HG03095 (cell line): ENCODE measurements around the gene BRD1.
"Not testable (repeated sequence)": the region's sequence is repeated elsewhere in the genome, so short reads cannot be mapped to it uniquely, and the experiment has no call there.

Source experiments
- ATAC-seq: cut with Tn5 transposase; IDR thresholded peaks from one replicate; pipeline ENCODE4 v1.9.1; 2021; ENCODE audit warnings: moderate library complexity; ENCODE audit not compliant: unreplicated experiment

The BRD1 gene

DNA sequence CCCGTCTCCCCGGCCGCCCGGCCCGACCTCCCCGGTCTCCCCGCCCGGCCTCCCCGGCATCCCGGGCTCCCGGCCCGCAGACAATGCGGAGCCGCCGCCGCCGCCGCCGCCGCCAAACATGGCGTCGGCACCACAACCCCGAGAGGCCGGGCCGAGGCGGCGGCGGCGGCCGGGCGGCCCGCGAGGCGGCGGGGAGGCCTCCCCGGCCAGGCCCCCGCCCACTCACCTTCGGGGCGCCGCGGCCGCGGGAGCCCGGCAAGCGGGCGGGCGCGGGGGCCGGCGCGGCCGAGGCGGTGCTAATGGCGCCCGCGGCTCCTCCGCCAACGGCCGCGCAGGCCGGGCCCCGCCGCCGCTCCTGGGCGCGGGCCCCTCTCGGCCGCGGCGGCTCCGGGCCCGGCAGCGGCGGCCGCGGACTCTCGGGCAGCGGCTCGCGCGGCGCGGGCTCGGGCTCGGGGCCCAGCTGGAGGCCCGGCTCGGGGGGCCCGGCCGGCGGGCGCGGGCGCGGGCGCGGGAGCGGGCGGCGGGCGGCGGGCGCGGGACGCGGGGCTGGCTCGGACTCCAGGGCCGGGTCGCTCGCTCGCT, 311 bp downstream of the BRD1 start:
- ATAC-seq: no peak

DNA sequence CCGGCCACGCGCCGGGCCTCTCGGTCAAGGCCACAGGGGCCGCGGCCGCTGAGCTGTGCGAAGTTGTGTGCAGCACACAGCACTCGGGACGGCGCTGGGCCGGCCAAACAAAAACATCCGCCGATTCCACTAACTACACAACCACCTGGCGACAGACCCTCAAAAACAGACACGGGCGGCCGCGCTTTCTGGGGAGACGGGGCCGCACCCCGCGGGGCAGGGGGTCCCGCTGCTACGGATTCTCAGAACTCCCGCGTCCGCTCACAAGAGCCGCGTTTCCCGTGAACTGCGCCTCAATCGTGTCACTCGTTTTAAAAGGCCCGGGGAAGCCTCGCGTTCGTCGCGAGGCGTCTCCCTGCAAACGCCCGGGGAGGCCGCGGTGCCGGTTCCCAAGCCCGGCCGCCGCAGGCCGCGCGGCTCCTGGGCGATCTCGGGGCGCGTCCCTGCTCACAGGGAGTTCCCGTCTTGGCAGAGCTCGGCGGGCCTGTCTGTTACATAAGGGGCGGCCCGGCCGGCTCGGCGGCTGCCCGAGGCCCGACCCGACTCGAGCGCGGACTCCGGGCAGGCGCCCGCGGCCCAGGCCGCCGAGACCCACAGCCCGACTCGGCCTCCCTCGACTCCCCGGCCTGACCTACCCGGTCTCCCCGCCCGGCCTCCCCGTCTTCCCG, 936 bp downstream of the BRD1 start:
- no peak for ATAC-seq

DNA sequence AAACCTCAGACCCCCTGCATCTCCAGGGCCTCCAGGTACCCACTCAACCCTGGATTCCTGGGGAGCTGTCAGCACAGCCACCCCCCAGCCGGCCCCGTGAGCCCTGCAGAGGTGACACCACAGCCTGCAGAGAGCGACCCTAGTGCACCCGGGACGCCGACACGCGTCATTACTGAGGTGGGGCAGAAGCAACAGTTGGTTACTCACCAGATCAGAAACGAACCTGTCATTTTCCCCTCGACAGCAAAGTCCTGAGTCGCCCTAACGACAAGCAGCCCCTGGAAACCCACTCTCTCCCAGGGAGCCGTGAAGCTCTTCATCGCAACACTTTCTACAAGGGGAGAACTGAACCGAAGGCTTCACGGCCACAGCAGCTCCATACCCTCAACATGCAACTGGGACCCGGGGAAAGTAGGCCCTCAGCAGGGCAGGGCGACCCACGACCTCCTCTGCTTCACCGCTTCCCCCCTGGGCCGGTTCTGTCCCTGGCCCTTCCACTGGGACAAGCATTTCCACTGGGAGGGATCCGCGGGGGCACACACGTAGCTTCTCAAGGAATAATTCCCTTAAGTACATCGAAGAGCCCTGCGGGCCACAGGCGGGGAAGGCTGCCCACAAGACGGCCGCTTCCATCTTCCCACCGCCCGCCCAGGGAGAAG, 1.6 kb downstream of the BRD1 start:
- ATAC-seq: no peak

DNA sequence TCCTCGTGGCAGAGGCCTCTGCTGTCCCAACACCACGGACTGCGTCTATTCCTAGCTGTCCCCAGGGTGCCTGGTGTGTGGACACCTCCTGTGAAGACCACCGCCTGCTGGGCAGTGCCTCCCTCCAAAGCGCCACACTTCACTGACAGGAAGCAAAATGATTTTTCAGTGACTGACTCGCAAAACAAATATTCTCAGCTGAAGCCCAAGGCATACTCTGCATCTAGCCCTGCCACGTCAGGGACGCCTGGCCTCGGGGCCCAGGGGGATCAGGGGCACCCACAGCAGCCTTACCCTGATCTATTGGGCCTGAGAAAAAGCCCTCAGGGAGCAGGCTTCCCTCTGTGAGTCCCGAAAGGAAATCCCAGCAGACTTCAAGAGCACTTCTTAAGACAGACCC, 2.2 kb downstream of the BRD1 start:
- ATAC-seq: no peak

DNA sequence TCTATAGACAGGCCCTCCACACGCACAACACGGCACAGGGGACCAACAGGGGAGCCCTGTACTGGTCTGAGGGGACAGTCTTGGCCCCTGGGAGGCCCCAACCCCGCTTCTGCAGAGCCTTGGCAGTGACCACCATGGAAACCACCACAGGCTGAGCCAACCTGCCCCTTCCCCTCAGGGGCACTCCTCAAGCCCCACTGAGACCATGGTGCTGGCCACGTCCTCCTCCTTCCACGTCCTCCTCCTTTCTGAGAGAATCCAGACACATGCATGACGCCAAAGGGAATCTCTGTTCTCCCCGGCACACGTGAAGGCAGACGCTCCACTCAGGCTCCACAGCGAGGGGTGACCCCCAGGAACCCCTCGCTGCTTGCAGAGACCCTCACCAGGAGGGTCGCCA, 2.7 kb downstream of the BRD1 start:
- no peak for ATAC-seq

DNA sequence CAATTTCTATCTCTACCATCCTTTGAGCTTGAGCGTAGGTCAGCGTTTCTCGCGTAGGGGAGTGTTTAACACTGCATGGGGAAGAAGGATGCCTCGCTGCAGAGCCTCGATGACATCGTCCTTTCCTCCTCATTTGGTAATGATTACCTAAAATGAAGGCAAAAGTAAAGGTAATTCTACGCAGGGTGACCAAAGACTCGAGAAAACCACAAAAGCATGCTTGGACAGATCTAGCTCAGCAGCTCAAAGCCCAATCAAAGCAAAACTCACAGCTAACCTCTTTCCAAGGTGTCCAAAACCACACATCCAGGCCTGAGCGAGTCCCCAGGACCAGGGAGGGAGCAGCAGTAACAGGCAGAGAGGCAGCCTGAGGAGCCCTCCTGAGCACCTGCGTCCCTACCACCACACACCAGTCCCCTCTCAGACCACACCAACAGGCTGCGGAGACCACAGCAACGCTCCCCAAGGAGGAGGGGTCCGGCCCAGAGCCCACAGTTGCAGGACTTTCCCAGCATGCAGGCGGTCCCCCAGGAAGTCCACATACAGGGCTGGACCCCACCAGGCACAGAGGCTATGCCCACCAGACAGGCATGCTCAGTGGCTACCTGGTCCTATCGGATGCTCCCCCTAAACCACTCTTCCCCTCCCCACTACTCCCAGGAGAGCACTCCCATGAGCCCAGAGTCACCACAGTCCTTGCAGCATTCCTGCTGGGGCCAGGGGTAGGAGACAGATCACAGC, 3.3 kb downstream of the BRD1 start:
- no peak for ATAC-seq

DNA sequence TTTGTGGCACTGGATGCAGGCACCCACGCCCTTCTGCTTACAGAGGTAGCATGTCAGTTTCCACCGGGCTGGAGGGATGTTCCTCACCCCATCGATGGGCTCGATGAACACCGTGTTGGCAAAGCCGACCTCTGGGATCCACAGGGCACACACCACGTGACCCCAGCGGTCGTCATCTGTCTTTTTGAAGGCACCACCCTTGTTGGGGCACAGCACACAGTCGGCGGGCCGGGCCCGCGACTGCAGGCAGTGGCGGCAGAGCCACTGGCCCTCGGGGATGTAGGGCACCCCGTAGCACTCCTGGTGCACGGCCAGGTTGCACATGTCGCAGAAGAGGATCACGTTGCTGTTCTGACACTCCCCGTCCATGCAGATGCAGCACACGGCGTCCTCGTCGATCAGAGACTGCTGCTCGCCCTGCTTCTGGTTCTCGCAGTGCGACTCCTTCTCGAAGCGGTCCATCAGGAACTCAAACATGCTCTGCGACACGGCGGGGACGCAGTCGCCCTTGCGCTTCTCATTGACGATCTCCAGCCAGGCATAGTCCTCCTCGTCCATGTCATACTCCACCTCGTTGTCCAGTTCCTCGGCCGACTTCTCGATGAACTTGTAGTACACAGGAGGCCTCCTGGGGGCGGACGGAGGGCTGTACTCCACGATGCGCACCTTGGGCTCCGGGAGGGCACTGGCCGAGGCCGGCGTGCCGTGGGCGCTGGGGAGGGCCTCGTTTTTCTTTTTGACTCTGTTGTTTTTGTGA, 4.2 kb downstream of the BRD1 start:
- ATAC-seq: no peak

DNA sequence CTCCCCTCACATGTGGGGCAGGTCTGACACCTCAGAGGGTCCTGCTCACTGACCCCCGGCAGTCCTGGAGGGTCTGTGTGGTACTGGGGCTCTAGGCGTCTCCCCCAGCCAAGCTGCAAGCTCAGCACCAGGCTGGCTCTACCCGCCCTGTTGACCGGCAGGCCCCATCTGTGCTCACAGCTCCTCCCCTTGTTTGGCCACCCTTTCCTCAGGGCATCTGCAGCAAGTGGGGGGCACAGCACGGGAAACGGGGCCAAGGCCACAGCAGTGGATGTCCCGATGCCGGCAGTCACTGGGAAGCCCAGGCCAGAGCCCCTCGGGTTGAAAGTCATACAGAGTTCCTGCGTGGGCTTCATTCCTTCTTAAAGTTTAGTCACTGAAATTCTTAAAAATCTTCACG, 5.9 kb downstream of the BRD1 start:
- ATAC-seq: not testable (repeated sequence)

DNA sequence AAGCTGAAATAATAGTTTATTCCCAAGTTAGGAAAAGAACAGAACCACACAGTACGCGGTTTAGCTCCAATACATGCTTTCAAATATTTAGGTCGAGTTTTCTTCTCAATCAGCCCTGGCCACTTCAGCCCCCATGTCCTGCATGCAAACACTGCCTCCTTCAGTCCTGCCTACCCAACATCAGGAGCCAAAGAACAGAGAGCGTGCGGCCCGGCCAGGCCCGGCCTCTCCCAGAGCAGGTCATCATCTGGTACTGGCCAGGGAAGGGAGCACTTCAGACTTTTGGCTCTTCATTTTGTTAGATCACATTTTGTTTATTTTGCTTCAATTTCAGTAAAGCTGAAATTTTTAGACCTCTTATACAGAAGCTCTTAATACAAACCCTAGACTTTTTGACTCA, 6.7 kb downstream of the BRD1 start:
- no peak for ATAC-seq

DNA sequence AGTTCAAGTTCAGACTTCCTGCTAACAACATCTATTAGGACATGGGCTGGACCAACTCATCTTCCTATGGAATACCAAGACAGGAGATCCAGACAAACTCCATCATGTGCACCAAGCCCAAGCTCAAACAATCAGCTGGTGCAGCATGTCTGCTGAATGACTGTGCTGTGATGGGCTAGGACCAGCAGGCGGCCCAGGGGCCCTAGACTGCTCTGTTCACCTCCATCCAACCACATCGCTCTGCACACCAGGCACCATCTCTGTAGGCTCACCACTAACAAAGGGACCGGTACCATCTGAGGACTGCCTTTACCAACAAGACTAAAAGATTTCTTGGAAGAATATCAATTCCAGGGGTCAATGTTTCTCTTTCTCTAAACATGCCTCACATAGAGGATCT, 10.3 kb downstream of the BRD1 start:
- no peak for ATAC-seq

DNA sequence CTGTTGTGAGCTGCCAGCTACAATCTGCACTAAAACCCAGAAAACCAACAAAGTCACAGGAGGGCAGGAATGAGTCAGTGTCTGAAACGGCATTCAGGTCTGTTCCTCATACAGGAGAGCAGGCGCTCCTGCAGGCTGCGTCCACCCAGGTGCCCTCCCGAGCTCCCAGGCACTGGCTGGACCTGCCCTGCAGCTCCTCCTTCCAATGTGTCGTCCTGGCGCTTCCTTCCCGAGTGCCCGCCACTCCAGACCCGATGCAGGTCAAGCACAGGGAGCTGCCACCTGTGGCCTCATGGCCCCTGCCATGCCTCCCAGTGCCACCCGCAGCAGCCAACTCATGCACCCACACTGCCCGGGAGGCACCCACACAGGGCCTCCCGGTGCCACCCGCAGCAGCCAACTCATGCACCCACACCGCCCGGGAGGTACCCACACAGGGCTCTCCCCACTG, 12.0 kb downstream of the BRD1 start:
- ATAC-seq: no peak

DNA sequence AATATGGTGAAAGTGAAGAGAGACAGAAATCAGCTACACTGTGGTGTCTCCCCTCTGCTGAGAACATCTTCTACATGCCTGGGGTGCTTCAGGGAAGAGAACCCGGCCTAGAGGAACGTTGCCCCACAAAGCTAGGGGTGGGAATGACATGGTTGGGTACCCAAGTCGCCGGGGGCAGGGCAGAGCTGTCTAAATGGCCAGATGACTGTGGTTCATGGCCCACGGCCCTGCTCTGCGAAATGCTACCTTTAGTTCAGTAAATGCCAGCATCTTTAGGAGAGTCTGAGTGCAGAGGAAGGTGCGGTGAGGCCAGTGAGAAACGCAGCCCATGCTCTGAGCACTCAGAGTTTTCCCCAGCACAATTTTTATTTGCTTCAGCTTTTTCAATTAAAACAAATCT, 12.8 kb downstream of the BRD1 start:
- ATAC-seq: no peak

DNA sequence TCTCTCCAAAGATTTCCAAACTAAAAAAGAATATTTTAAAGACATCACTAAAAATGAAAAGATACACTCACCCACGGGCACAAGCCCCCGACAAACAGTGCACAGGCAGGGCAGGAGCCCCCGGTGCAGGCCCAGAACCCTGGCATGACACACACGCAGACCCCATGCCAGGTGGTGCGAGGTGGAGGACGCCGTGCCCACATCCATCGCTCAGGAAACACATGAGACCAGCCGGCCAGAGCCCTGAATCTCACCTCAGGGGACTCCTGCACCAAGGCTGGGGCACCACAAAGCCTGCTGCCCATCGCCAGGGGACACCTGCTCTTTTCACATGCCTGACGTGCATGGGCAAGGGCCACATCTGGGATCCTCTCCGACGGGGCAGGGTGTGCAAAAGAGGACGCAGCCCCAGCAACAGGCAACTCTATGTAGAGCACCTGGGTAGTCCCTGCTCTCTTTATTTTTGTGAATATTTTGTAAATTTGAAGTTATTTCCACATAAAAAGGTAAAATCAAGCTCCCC, 13.4 kb downstream of the BRD1 start:
- no peak for ATAC-seq

DNA sequence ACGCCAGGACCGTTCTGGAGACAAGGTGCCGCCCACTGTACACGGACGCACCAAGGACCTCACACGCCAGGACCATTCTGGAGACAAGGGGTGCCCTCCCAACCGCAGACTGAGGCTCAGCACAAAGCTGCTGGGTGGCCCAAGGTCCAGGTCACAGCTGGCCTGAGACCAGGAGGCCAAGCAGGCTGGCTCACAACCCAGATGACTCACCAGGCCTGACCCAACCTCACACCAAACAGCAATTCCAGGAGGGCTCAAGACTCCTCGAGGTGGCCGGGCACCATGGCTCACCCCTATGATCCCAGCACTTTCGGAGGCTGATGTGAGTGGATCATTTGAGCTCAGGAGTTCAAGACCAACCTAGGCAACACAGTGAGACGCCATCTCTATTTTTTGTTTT, 14.8 kb downstream of the BRD1 start:
- no peak for ATAC-seq

DNA sequence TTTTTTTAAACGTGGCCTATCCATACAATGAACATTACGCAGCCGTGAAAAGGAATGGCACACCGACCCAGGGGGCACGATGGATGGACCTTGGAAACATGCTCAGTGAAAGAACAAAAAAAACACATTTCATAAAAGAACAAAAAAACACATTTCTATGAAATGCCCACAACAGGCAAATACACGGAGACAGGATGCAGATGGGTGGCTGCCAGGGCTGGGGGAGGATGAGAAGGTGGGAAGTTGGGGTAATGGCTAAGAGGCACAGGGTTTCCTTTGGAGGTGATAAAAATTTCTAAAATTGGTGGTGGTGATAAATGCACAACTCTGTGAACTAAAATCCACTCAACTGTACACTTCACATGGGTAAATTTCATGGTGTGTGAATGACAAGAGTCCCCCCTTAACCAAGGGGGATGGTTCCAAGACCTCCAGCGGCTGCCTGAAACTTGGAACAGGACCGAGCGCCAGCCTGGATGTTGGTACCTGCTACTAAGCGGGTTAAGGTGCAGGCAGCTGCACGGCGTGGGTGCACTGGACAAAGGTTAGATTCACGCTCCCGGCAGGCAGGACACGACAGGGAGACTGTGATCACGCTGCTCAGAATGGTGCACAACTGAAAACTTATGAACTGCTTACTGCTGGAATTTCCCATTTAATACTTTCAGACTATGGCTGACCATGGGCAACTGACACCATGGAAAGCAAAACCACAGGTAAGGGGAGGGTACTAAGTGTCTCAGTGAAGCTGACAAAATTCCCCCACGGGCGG, 16.5 kb downstream of the BRD1 start:
- ATAC-seq: no peak

DNA sequence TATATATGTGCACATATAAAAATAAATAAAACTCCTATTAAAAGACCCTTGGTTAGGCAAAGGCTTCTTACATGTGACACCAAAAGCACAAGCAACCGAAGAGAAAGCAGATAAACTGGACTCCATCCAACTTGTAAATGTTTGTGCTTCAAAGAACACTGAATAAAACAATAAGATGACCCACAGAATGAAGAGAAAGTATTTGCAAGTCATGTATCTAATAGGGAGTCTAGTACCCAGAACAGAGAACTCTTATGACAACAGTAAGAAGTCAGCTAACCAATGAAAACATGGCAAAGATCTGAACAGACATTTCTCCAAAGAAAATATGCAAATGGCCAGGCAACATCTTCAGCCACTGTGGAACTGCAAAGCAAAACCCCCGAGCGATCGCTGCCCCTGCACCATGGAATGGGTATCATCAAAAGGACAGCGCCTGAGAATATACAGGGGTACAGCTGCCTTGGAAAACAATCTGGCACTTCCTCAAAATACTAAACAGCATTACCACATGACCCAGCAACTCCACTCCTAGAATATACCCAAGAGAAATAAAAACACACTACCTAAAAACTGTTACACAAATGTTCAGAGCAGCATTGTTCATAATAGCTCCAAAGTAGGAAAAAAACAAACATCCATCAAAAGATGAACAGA, 17.2 kb downstream of the BRD1 start:
- ATAC-seq: no peak

DNA sequence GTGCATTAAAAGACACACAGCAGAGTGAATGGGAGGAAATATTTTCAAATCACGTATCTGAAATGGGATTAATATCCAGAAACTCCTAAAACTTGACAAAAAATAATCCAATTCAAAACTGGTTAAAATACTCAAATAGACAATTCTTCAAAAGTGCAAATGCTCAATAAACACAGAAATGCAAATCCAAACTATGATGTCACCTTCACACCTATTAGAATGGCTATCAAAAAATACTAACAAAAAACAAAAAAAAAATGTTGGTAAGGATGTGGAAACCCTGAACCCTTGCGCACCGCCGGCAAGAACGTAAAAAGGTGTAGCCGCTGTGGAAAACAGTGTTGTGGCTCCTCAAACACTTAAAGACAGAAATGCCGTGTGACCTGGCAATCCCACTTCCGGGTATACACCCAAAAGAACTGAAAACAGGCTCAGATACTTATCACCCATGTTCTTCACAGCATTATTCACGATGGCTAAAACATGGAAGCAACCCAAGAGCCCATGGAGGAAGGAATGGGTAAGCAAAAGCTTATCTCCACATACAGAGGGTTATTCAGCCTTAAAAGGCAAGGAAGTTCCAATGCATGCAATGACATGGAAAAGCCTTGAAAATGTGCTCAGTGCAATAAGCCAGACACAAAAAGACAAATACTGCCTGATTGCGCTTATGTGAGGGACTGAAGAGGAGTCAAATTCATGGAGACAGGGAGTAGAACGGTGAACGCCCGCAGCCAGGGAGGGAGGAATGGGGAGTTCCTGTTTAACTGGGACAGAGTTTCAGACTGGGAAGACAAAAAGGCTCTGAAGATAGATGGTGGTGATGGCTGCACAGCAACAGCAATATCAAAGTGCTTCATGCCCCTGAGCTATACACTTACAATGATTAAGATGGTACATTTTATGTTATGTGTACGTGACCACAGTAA, 19.6 kb downstream of the BRD1 start:
- ATAC-seq: no peak

DNA sequence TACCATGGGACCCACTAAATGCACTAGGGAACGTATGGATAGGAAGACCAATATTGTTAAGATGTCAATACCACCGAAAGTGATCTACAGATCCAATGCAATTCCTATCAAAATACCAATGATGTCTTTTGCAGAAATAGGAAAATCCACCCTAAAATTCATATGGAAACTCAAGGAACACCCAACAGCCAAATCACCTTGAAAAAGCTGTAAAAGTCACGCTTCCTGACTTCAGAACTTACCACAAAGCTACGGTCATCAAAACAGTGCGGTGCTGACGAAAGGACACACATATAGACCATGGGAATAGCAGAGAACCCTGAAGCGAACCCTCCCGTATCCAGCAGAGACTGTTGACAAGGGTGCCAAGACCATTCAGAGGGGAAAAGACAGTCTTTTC, 20.5 kb downstream of the BRD1 start:
- ATAC-seq: no peak
